Left ventricle myocardium inferior (tissue), 1 donor: ENCODE results near the gene CCNI2. TPM values are rescaled to one million over a fixed set of nuclear protein-coding genes. Genes with fewer than 3 reads are reported as not detected.

Experiments
- DNase-seq: peaks from one replicate; pipeline ENCODE4 v3.0.0-alpha.2; 2020
- H3K27ac ChIP-seq: fragments of 200-600 bp; replicated peaks from 2 replicates; pipeline ENCODE4 v1.8.0; 2021
- H3K27me3 ChIP-seq: fragments of 200-600 bp; 2 replicates; pipeline ENCODE4 v1.8.0; 2021; ENCODE audit warnings: low read depth
- H3K36me3 ChIP-seq: fragments of 200-600 bp; 2 replicates; pipeline ENCODE4 v1.8.0; 2021
- H3K4me1 ChIP-seq: fragments of 200-600 bp; 2 replicates; pipeline ENCODE4 v1.8.0; 2021
- H3K4me3 ChIP-seq: fragments of 200-600 bp; 2 replicates; pipeline ENCODE4 v1.8.0; 2021; ENCODE audit warnings: mild to moderate bottlenecking, moderate library complexity
- H3K9me3 ChIP-seq: fragments of 200-600 bp; replicated peaks from 2 replicates; pipeline ENCODE4 v1.8.0; 2021
- CTCF ChIP-seq: fragments of 200-600 bp; IDR thresholded peaks from 2 replicates; pipeline ENCODE4 v1.8.0; 2021; ENCODE audit warnings: antibody characterized with exemption, mild to moderate bottlenecking, borderline replicate concordance
- intact Hi-C: fragments of 100-400 bp; cut with micrococcal nuclease; formaldehyde crosslinking; loops from one replicate; pipeline ENCODE4 v1.11.0; 2022
- total RNA-seq: library from RNA; stranded (reverse); fragmentation: NEBNext Ultra II Directional; extraction: Animal tissue kit (Norgen Biotek cat#: 25700); gene quantifications from one replicate; pipeline ENCODE4 v1.2.1, GENCODE V29; 2021
- donor health status: DM: no; HTN: yes; CAD: no; lungs with severe emphysema.

The CCNI2 gene
- total RNA-seq, 1 donor from 2014 or later, result 0.08 TPM

DNA sequence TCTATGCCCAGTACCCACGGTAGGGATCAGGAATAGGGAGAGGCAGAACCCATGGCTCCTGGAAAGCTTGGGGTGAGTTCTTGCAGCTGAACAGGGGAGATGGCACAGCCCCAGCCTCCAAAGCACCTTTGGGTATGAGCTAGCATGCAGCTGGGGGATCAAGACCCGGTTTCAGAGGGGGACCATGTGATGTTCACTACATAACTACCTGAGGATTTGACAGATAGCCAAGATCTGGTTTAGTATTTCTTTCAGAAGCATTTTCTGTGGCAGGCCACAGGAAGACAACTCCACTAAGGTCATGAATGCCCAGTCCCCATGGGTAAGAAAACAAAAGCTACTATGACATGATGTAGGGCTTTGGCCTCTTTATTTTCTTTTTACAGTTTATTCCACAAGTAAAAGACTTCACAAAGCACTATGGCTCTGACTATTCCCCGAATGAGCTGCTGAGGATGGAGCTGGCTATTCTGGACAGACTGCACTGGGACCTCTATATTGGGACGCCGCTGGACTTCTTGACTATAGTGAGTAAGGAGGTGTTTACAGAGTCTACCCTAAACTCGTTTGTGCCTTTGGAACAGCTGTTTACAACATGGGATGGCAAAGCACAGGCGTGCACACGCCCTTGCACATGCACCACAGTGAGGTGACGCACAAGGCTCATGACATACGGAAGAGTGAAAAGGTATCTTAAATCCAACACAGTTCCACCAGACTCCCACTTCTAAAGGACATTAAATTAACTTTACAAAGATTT is 3.4 kb downstream of the CCNI2 start:
- Histone ChIP-seq H3K36me3 (peaks cover 11% of the 10 kb centered on the region), H3K9me3 (no peaks in the 10 kb centered on the region), H3K27me3 (peaks cover 17% of the 10 kb centered on the region), H3K4me1 (peaks cover 13% of the 10 kb centered on the region), H3K4me3 (no peak overlapping the region), H3K27ac (peak overlapping the region; percentile 48)
- no peak for TF ChIP-seq CTCF
- DNase-seq, result no peak
- intact Hi-C loops, result no loop called here

DNA sequence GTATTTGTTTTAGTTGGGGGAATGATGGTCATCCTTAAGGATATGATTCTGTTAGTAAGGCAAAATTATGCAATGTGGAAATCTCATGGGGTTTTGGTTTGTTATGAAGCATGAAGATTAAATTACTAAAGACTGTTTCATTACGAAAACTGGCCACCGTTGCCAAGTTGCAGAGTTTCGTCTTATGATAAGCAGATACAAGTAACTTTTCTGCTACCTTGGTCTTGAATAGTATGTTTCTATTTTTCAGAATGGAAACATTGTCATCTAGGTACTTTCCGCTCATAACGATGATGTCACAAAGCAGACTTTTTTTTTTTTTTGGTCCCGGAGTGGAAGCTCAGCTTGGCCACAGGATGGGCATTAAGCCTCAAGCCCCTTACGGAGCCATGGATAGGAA is 4.2 kb downstream of the CCNI2 start:
- no peak for TF ChIP-seq CTCF
- H3K4me3 ChIP-seq, result no peak overlapping the region
- H3K36me3 ChIP-seq, result peaks cover 13% of the 10 kb centered on the region
- H3K27me3 ChIP-seq, result peaks cover 11% of the 10 kb centered on the region
- peaks cover 13% of the 10 kb centered on the region for H3K4me1 ChIP-seq
- H3K9me3 ChIP-seq, result no peaks in the 10 kb centered on the region
- intact Hi-C loops, result no loop called here
- H3K27ac ChIP-seq, result peak overlapping the region; percentile 48
- DNase-seq, result no peak

GRCh38 chr5:132751971-132752580 is 4.8 kb downstream of the CCNI2 start:
- Histone ChIP-seq H3K4me3 (no peak overlapping the region), H3K27me3 (peaks cover 7% of the 10 kb centered on the region), H3K27ac (no peak overlapping the region), H3K36me3 (peaks cover 17% of the 10 kb centered on the region), H3K9me3 (no peaks in the 10 kb centered on the region), H3K4me1 (peaks cover 8% of the 10 kb centered on the region)
- no peak for DNase-seq
- TF ChIP-seq CTCF, result no peak
- intact Hi-C loops, result no loop called here

DNA sequence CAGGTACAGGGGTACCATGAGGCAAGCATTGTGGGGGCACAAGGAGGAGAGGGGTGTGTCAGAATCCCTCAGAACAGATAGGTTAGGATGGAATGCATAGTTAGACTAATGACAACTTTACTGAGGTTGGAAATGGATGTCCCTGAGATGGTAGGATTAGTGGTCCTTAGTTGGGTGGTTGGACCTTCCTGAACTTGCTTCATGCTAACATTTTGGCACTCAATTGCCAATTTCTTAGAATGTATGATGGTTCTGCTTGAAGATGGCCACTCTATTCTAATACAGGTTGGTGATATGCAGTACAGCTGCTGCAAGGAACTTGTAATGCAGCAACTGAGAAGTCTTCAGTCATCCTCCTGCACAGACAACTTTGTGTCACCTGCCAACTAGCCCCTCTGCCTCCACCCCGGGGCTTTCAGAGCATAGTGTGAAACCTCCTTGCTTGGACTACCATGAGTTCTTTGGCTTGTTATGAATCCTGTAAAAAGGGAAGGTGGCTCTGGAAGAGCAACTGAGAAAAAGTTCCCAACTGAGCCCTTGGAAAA is 5.4 kb downstream of the CCNI2 start:
- Histone ChIP-seq H3K9me3 (no peaks in the 10 kb centered on the region), H3K27ac (no peak overlapping the region), H3K36me3 (peaks cover 23% of the 10 kb centered on the region), H3K4me3 (no peak overlapping the region), H3K27me3 (peaks cover 1% of the 10 kb centered on the region), H3K4me1 (peaks cover 2% of the 10 kb centered on the region)
- no peak for TF ChIP-seq CTCF
- intact Hi-C loops, result no loop called here
- no peak for DNase-seq

DNA sequence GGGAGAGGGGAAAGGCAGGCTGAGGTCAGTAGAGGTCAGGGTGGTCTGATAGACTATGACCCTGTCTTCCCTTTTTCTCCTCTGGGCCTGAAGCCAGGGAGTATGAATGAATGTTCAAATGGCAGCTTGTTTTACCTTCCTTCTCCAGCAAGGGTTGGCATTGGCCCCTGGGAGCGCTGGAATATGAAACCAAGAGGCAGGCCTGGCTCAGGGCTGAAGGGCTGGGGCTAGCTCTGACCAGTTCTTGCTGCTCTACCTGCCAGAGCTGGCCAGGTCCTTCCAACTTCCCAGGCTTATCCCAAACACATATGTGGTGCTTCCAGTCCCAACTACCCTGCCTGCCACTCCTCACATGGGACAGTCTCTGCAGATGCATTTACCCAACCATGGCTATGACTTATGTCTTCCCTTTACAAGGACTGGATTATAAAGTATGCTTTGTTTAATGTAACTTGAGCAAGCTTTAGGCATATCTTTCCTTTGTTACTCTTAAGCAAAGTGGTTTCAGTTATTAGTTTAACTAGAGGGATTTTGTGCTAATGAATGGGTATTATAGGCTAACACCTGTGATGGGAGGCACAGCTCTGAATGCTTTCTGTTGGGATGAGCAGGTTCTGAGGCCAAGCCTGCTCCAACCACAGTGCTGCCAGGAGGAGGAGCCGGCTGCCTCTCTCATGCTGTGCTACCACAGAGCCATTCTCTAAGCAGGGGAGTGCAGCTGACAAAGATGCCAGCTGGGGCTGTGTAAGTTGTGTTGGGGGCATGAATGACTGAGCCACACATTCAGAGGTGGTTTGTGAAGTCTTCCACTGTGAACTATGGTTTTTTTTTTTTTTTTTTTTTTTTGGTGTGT is 6.1 kb downstream of the CCNI2 start:
- intact Hi-C loops, result no loop called here
- Histone ChIP-seq H3K36me3 (peaks cover 30% of the 10 kb centered on the region), H3K4me3 (no peak overlapping the region), H3K27me3 (no peaks in the 10 kb centered on the region), H3K27ac (no peak overlapping the region), H3K9me3 (no peaks in the 10 kb centered on the region), H3K4me1 (no peaks in the 10 kb centered on the region)
- no peak for DNase-seq
- TF ChIP-seq CTCF, result no peak
